ENCODE results near the gene SERPINA1.

Gene SERPINA1

GRCh38 chr14:94397289-94398181 lies 9.1 kb upstream of the SERPINA1 start:
- no peak for DNase-seq

DNA sequence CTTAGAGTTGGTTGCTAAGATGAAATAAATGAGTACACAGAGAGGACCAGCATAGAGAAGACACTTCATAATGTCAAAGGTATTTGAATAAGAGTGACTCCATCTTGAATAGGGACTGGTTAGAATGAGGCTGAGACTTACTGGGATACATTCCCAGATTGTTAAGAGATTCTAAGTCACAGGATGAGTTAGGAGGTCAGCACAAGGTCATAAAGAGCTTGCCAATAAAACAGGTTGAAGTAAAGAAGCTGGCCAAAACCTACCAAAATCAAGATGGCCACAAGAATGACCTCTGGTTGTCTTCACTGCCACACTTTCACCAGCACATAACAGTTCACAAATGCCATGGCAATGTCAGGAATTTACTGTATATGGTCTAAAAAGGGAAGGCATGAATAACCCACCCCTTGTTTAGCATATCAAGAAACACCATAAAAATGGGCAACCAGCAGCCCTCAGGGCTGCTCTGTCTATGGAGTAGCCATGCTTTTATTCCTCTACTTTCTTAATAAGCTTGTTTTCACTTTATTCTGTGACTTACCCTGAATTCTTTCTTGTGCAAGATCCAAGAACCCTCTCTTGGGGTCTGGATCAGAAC lies 8.3 kb upstream of the SERPINA1 start:
- DNase-seq, result no peak

GRCh38 chr14:94395888-94396574 lies 7.6 kb upstream of the SERPINA1 start:
- no peak for DNase-seq

DNA sequence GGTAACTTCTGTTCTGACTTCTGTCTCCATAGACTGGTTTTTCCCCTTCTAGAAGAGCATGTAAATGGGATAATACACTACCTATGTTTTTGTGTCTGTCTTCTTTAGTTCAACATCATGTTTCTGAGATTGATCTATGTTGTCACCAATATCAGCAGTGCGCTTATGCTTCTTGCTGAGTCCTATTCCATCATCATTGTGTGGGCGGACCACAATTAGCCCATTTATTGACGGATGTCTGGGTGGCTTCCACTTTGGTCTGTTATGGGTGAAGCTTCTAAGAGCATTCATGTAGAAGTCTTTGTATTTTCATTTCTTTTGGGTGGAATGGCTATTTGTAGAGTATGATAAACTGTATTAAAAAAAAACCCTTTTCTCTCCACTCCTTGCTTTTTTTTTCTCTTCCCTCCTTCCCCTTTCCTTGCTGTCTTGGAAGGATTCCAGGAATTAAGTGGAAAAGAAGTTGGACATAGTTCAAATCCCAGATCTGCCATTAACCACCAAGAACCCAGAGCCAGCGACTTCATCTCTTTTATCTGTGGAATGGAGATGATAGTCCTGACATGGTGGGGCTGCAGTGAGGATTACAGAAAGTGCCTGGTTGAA lies 7.0 kb upstream of the SERPINA1 start:
- no peak for DNase-seq

DNA sequence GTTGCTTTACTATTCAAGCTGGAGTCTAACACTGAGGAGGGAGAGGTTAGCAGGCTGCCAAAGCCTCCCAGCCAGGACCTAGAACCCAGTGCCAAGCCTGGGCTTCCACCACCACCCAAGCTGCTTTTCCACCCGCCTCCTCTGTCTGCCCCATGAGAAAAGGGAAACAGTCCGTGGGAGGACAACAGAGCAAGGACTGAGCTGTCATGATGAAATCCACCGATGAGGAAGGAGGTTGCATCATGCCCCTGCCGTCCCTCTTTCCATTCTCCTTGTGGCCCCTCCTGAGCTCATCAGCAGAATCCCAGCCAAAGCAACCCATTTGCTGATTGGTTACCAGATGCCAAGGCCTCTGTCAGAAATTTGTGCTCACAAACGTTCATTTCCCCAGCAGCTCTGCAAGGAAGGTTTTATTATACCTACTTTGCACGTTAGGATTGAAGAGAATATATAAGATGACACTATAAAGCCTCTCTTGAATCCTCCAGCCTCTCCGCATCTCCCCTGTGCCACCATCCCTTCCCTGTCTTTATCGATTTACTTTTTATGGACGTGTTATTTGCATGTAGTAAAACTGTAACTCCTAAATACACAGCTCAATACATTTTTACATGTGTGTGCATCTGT lies 6.3 kb upstream of the SERPINA1 start:
- peak in 1 of 2 donors; percentile 4 for DNase-seq

DNA sequence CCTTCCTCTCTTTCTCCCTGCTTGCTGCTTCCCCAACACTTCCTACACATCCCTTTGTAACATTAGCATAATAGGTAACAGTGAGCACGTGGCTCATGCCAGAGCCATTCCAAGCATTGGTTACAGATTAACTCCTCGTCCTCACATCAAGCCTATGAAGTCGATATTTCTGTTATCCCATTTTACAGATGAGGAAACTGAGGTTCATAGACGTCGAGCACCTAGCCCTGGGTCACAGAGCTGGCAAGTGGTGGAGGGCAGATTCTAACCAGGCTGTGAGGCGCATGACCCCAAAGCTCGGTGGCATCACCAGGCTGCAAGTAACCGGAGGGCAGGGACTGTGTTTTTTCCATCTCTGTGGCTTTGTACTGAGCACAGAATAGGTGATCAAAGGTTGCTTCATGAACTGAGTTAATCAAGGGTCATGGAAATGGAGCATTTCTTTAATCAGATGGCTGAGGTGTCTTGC lies 5.7 kb upstream of the SERPINA1 start:
- no peak for DNase-seq

- DNase-seq, result no peak
Observed at GRCh38 chr14:94393474-94393873, 5.1 kb upstream of the SERPINA1 start.

DNA sequence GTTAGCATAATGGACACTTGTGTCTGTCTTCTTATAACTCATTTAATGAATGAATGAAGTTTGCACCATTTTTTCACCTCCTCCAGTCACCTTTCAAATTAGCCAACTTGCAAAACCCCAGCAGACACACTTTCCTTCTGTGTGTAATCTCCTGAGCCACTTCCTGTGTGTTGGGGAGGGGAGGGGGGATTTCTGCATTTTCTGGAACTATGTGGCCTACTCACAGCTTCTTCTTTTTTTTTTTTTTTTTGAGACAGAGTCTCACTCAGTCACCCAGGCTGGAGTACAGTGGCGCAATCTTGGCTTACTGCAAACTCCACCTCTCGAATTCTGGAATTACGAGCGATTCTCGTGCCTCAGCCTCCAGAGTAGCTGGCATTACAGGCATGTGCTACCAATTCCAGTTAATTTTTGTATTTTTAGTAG lies 4.1 kb upstream of the SERPINA1 start:
- no peak for DNase-seq

GRCh38 chr14:94391281-94391975 lies 3.0 kb upstream of the SERPINA1 start:
- no peak for DNase-seq

DNA sequence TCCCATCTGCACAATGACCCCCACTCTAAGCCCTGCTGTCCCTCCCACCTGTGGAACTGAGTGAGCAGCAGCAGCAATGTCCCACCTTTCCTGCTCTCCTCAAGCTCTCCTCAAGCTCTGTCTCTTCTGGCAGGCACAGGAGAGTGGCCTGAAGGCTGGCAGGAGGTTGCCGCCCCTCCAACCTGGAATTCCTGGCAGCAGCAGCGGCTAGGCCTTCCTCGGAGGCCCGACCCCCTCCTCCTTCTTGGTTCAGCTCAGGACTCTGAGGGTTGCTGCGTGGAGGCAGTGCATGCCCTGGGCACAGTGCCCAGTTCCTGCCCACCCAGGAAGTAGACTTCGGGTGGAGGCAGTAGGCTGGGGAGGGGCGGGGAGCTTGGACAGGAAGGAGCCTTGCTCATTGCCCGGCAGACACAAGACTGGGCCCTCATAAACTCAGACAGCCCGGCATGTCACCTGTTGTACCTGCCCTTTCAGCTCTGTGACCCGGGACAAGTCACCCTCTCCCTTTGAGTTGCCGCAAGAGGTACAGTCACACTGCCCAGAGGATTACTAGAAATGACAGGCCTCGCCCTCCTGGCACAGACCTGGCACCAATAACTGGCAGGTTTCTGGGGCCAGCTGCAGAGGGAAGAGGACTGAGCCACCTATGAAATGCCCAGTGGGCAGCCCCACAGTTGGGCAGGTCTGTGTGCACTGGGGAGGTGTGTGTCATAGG lies 2.1 kb upstream of the SERPINA1 start:
- no peak for DNase-seq

DNA sequence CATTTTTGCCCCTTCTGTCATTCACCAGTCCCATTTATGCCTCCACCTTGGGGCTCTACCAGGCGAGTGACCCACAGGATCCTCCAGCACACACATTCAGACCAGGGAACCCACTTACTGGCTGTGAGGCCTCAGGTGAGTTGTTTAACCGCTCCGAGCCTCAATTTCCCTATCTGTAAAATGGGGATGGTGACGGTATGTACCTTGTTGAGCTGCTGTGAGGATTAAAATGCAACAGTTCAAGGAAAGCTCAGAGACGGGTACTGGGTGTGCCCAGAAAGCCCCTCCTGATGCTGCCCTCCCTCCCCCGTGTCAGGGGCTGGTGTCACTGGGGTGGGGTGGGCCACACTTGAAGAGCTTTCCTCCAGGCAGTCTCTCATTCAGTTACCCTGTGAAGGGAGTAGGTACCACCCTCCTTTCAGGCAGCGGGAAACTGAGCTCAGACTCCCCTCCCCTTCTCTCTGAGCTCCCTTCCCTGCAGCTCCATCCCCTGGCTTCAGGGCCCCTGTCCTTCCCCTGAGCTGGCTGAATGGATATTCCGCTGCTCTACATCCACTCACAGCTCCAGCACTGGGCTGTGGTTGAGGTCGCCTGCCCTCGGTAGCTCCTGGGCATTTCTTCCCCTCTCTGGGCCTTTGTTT lies 1.4 kb upstream of the SERPINA1 start:
- no peak for DNase-seq

- no peak for DNase-seq
Observed at GRCh38 chr14:94389104-94389469, 685 bp upstream of the SERPINA1 start.

DNA sequence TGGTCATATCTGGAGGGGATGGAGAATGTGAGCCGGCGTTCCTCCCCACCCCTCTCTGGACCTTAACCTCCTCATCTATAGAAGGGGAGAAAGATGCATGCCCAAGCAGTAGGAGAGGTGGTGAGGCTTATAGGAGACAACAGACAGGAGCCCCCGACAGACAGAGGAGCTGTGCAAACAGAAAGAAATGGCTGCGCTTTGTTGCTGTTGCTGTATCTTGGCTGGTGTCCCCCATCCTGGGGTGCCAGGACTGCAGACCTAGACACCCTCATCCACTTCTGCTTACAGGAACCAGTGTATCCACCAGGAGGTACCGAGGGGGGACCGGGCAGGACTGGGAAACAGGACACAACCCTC lies 397 bp downstream of the SERPINA1 start:
- DNase-seq, result no peak

GRCh38 chr14:94387051-94388026 lies 1.1 kb downstream of the SERPINA1 start:
- DNase-seq, result no peak

DNA sequence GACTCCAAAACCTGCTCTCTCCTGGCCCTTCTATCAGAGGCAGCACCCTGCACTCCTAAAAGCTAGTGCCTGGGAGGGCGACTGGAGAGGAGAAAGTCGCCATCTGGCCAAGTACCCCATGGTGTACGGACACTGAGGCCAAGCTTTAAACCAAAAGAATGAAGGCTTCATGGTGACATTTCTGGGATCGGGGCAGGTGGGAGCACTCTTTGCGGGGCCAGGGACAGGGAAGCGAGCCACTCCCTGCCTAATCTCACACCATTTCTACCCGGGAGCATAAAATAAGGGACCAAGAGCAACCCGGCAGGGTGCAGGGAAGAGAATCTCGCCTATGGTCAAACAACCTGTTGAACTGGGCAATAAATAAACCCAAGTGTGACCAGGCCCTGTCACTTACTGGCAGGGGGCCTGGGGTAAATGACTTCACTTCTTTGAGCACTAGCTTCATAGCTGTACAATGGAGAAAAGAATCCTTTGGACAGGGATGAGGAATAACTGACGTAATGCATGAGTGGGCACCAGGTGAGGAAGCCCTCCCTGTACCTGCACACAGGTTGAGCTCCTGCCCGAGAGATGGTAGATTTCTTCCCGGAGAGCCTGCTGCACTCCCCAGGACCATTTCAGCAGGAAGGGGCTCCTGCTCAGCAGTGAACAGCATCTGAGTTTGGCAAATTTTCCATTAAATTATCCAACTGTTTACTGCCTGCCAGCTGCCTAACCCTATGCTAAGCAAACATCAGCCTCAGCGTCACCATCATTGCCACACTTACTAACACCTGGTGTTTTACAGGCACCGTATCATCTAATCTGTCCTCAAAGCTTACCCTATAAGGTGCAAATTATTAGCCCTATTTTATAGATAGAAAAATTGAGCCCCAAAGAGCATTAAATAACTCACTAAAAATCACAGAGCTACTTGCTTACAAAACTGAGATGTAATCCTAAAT lies 2.0 kb downstream of the SERPINA1 start:
- DNase-seq, result no peak

- no peak for DNase-seq
Observed at GRCh38 chr14:94385553-94386057, 2.8 kb downstream of the SERPINA1 start.

DNA sequence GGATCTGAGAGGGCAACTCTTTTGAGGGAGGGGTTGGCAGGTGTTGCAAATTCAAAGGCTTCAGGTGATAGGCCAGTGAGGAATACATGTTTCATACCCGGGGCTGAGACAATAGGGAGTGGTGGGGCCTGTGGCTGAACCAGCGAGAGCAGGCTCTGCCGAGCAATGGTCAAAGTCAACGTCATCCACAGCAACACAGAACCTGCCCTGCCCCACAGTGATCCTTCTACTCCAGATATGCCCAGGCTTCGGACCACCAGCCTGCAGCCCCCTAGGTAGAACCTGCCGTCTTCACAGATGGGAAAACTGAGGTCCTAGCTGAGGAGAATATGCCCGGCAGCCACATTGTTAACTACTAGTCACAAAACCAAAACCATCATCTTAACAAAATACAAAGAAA lies 4.1 kb downstream of the SERPINA1 start:
- DNase-seq, result no peak

- DNase-seq, result no peak
Observed at GRCh38 chr14:94383777-94384176, 4.6 kb downstream of the SERPINA1 start.

All from stimulated activated CD4-positive, alpha-beta T cell treated with anti-CD3 and anti-CD28 coated beads, Interleukin-2, amount 100 ng/mL, for 48 hours (primary cell).